Measurements from ENCODE around the gene CDC27. TPM values are rescaled to one million over a fixed set of nuclear protein-coding genes. Genes with fewer than 3 reads are reported as not detected.
"Not testable (repeated sequence)": the region's sequence is repeated elsewhere in the genome, so short reads cannot be mapped to it uniquely, and the experiment has no call there.

The CDC27 gene
- total RNA-seq, 1 experiment from 2014 or later, result 92.6 TPM

DNA sequence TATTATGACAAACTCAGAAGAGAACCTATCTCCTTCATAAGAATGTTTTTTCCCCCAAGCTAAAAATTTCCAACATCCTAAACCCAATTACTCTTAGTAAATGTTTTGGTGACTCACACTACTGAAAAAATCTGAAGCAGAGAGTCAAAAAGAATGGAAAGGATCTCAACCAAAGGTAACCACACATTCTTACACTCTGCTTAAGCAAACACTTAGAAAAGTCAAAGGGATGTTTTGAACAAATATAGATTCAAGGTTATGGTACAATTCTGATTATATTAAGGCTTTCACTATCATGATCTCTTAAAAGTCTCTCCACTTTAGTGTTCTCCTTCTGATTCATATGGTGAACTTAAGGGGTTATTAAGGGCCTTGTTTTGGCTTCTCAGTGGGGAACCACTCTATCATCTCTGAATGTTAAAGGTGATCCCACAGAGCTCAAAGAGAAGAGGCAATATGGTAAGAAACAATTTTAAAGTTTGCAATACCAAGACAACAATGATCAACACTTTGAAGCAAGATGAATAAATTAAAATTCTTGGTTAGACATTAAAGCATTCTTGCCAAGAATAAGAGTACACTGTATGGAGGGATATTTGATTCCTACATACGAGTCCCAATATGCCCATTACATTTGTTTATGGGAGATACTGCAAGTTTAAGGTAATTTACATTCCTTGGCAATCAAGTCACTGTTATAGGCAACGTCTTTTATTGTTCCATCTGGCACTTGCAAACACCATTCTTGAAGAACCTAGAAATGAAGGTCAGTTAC lies 69.2 kb downstream of the CDC27 start:
- BruUV-seq (replicated peaks), result TSS peak; percentile 18
- H3K36me3 Mint-ChIP-seq (ENCODE audit: insufficient read depth, unreplicated experiment), result peaks cover 38% of the 10 kb centered on the region
- no peaks in the 10 kb centered on the region; the same call in 1 of the 2 replicates for H3K36me3 ChIP-seq (ENCODE audit: control insufficient read depth, insufficient read depth, low read length)
- intact Hi-C loops (cut with micrococcal nuclease; ENCODE audit: unreplicated experiment), result no loop called here
- ChIA-PET CTCF (no interaction called here), POLR2A (no interaction called here)
- H3K4me1 ChIP-seq, result no peaks in the 10 kb centered on the region
- no peaks in the 10 kb centered on the region for H3K27me3 ChIP-seq (replicated peaks; ENCODE audit: control insufficient read depth, insufficient read depth, low read length)
- no peak overlapping the region for H3K4me3 ChIP-seq (ENCODE audit: low read depth, low read length)
- no peaks in the 10 kb centered on the region for H3K4me1 Mint-ChIP-seq (ENCODE audit: low read depth, unreplicated experiment)
- no peak overlapping the region for H3K27ac Mint-ChIP-seq (ENCODE audit: unreplicated experiment)
- no peak for DNase-seq
- H3K4me3 Mint-ChIP-seq (ENCODE audit: unreplicated experiment), result no peak overlapping the region
- no peaks in the 10 kb centered on the region for H3K9me3 ChIP-seq
- TF ChIP-seq, protein P1, sequence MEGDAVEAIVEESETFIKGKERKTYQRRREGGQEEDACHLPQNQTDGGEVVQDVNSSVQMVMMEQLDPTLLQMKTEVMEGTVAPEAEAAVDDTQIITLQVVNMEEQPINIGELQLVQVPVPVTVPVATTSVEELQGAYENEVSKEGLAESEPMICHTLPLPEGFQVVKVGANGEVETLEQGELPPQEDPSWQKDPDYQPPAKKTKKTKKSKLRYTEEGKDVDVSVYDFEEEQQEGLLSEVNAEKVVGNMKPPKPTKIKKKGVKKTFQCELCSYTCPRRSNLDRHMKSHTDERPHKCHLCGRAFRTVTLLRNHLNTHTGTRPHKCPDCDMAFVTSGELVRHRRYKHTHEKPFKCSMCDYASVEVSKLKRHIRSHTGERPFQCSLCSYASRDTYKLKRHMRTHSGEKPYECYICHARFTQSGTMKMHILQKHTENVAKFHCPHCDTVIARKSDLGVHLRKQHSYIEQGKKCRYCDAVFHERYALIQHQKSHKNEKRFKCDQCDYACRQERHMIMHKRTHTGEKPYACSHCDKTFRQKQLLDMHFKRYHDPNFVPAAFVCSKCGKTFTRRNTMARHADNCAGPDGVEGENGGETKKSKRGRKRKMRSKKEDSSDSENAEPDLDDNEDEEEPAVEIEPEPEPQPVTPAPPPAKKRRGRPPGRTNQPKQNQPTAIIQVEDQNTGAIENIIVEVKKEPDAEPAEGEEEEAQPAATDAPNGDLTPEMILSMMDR (IDR thresholded peaks at IDR 0.05; ENCODE audit: insufficient read depth in 1 of 2, low read depth in 1 of 2, low read length in 1 of 2, severe bottlenecking in 1 of 2, unreplicated experiment in 1 of 2), result no peak
- no peaks in the 10 kb centered on the region for H3K9me3 Mint-ChIP-seq (ENCODE audit: unreplicated experiment)
- H3K27me3 Mint-ChIP-seq (ENCODE audit: insufficient read depth, unreplicated experiment), result no peaks in the 10 kb centered on the region

DNA sequence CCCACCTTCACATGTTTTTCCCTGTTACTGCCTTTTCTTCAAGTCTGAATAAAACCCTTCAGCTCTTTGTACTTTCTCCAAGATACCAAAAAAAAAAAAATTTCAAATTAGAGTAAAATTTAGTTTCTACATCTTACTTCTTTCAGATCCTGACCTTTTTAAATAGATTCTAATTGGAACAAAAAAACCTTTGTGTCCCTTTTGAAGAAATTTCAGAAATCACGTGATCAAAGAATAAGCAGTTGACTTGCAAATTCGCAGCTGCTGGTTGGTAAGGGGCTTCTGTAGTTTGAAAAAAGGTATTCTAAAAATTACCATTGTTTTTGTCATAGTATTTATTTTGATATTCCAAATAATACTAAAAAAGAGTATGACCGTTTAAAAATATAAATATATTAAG lies 71.7 kb downstream of the CDC27 start:
- Histone ChIP-seq H3K4me1 (no peaks in the 10 kb centered on the region), H3K36me3 (ENCODE audit: control insufficient read depth, insufficient read depth, low read length) (no peaks in the 10 kb centered on the region; the same call in 1 of the 2 replicates), H3K4me3 (ENCODE audit: low read depth, low read length) (no peak overlapping the region), H3K27me3 (replicated peaks; ENCODE audit: control insufficient read depth, insufficient read depth, low read length) (no peaks in the 10 kb centered on the region), H3K9me3 (no peaks in the 10 kb centered on the region)
- H3K36me3 Mint-ChIP-seq (ENCODE audit: insufficient read depth, unreplicated experiment), result peaks cover 33% of the 10 kb centered on the region
- H3K4me1 Mint-ChIP-seq (ENCODE audit: low read depth, unreplicated experiment), result no peaks in the 10 kb centered on the region
- no peaks in the 10 kb centered on the region for H3K27me3 Mint-ChIP-seq (ENCODE audit: insufficient read depth, unreplicated experiment)
- DNase-seq, result no peak
- ChIA-PET CTCF (no interaction called here), POLR2A (no interaction called here)
- BruUV-seq (replicated peaks), result no TSS peak
- H3K4me3 Mint-ChIP-seq (ENCODE audit: unreplicated experiment), result no peak overlapping the region
- intact Hi-C loops (cut with micrococcal nuclease; ENCODE audit: unreplicated experiment), result no loop called here
- TF ChIP-seq, protein P1 (IDR thresholded peaks at IDR 0.05; ENCODE audit: insufficient read depth in 1 of 2, low read depth in 1 of 2, low read length in 1 of 2, severe bottlenecking in 1 of 2, unreplicated experiment in 1 of 2), result no peak
- H3K9me3 Mint-ChIP-seq (ENCODE audit: unreplicated experiment), result no peaks in the 10 kb centered on the region
- H3K27ac Mint-ChIP-seq (ENCODE audit: unreplicated experiment), result no peak overlapping the region

DNA sequence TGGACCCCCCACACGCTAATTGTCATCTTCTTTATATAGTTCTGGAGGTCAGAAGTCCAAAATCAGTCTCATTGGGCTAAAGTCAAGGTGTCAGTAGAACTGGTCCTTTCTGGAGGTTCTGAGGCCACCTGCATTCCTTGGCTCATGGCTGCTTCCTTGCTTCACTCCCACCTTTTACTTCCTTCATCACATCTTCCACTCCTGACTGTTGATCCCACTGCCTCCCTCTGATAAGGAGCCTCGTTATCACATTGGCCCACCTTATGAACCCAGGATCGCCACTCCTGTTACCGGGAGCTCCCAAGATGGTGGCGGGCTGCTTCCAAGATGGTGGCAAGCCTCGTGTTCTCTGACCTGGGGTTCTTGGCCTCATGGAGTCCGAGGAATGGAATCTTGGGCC lies 83.0 kb downstream of the CDC27 start:
- no peak for DNase-seq
- Histone ChIP-seq H3K9me3 (no peaks in the 10 kb centered on the region), H3K4me1 (no peaks in the 10 kb centered on the region; the same call in 1 of the 2 replicates), H3K4me3 (ENCODE audit: low read depth, low read length) (no peak overlapping the region), H3K36me3 (ENCODE audit: control insufficient read depth, insufficient read depth, low read length) (no peaks in the 10 kb centered on the region), H3K27me3 (replicated peaks; ENCODE audit: control insufficient read depth, insufficient read depth, low read length) (no peaks in the 10 kb centered on the region)
- no TSS peak for BruUV-seq (replicated peaks)
- intact Hi-C loops (cut with micrococcal nuclease; ENCODE audit: unreplicated experiment), result no loop called here
- POLR2A ChIA-PET, result no interaction called here
- no peaks in the 10 kb centered on the region for H3K27me3 Mint-ChIP-seq (ENCODE audit: insufficient read depth, unreplicated experiment)
- peaks cover 6% of the 10 kb centered on the region for H3K4me1 Mint-ChIP-seq (ENCODE audit: low read depth, unreplicated experiment)
- no peak overlapping the region for H3K27ac Mint-ChIP-seq (ENCODE audit: unreplicated experiment)
- H3K4me3 Mint-ChIP-seq (ENCODE audit: unreplicated experiment), result no peak overlapping the region
- TF ChIP-seq, protein P1 (IDR thresholded peaks at IDR 0.05; ENCODE audit: insufficient read depth in 1 of 2, low read depth in 1 of 2, low read length in 1 of 2, severe bottlenecking in 1 of 2, unreplicated experiment in 1 of 2), result no peak
- CTCF ChIA-PET, result no interaction called here
- no peaks in the 10 kb centered on the region for H3K9me3 Mint-ChIP-seq (ENCODE audit: unreplicated experiment)
- peaks cover 6% of the 10 kb centered on the region for H3K36me3 Mint-ChIP-seq (ENCODE audit: insufficient read depth, unreplicated experiment)

DNA sequence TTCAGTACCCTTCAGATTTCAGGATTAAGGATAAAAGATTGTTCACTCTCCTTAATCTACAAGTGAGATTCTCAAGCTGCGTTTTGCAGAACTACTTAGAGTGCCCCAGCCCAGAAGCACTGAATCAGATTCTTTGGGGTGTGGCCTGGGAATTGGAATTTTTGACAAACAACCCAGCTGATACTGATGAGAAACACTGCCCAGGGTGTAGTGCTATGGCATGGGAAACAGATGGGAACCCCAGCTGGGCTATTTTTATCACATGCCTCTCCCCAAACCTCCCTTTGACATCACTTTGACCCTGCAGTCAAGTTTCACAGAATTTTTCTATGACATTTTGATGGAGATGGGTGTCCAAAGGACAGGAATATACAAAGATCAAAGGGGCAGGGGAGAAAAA lies 83.8 kb downstream of the CDC27 start:
- BruUV-seq (replicated peaks); H3K36me3 Mint-ChIP-seq (ENCODE audit: insufficient read depth, unreplicated experiment); H3K27ac Mint-ChIP-seq (ENCODE audit: unreplicated experiment); intact Hi-C loops (cut with micrococcal nuclease; ENCODE audit: unreplicated experiment); CTCF ChIA-PET; H3K27me3 ChIP-seq (replicated peaks; ENCODE audit: control insufficient read depth, insufficient read depth, low read length); H3K4me3 Mint-ChIP-seq (ENCODE audit: unreplicated experiment); POLR2A ChIA-PET; H3K9me3 ChIP-seq; DNase-seq; H3K4me3 ChIP-seq (ENCODE audit: low read depth, low read length); H3K4me1 Mint-ChIP-seq (ENCODE audit: low read depth, unreplicated experiment); H3K27me3 Mint-ChIP-seq (ENCODE audit: insufficient read depth, unreplicated experiment); H3K4me1 ChIP-seq; H3K36me3 ChIP-seq (ENCODE audit: control insufficient read depth, insufficient read depth, low read length); H3K9me3 Mint-ChIP-seq (ENCODE audit: unreplicated experiment): not testable (repeated sequence)

Data from Caco-2 (cell line).